IMR-90 (cell line): ENCODE data around the gene ZMYM2. TPM values are rescaled to one million over a fixed set of nuclear protein-coding genes. Genes with fewer than 3 reads are reported as not detected.

Experiments used
- ATAC-seq: fragments of 200-7000 bp; cut with Tn5 transposase; 2 replicates; pipeline ENCODE4 v1.9.1; 2020; ENCODE audit warnings: low read depth, mild to moderate bottlenecking, moderate library complexity
- BruUV-seq: library from RNA; stranded (reverse); fragments of 400-500 nt; replicated peaks from 2 replicates; lab custom pipeline; 2021; lab: Mats Ljungman, UMichigan
- CTCF ChIA-PET: fragments of 300-600 bp; formaldehyde crosslinking; extraction: SDS; loops from one replicate; lab custom pipeline; 2021; ENCODE audit warnings: antibody characterized with exemption; lab: Yijun Ruan, JAX
- POLR2A ChIA-PET: fragments of 300-600 bp; sonication (Branson Sonifier 250); formaldehyde crosslinking; loops from one replicate; lab custom pipeline; 2022; ENCODE audit warnings: antibody characterized with exemption; ENCODE audit not compliant: unreplicated experiment; lab: Charles Lee
- DNase-seq: peaks from one replicate; pipeline ENCODE4 v3.0.0; 2013
- H2AFZ ChIP-seq: replicated peaks from 2 replicates; pipeline ENCODE3; 2013; ENCODE audit warnings: low read length, mild to moderate bottlenecking; ENCODE audit not compliant: poor library complexity
- H2AK5ac ChIP-seq: 2 replicates; pipeline ENCODE4 v1.6.1; 2013; ENCODE audit warnings: low read depth, low read length, inconsistent platforms
- H2AK9ac ChIP-seq: replicated peaks from 2 replicates; pipeline ENCODE3; 2013; ENCODE audit warnings: mild to moderate bottlenecking, low read depth, low read length, moderate library complexity; ENCODE audit not compliant: poor library complexity
- H2BK120ac ChIP-seq: 2 replicates; pipeline ENCODE4 v1.6.1; 2013; ENCODE audit warnings: low read depth, low read length, inconsistent platforms
- H2BK15ac ChIP-seq: 3 replicates; pipeline ENCODE4 v1.6.1; 2013; ENCODE audit warnings: low read depth, low read length, inconsistent platforms
- H2BK20ac ChIP-seq: 2 replicates; pipeline ENCODE4 v1.6.1; 2013; ENCODE audit warnings: low read depth, mild to moderate bottlenecking, inconsistent platforms, low read length, moderate library complexity
- H2BK5ac ChIP-seq: 2 replicates; pipeline ENCODE4 v1.6.1; 2013; ENCODE audit warnings: mild to moderate bottlenecking, low read depth, low read length, inconsistent platforms; ENCODE audit not compliant: poor library complexity, severe bottlenecking
- H3K14ac ChIP-seq: replicated peaks from 2 replicates; pipeline ENCODE4 v1.6.1; 2013; ENCODE audit warnings: low read depth, low read length, inconsistent platforms
- H3K18ac ChIP-seq: 2 replicates; pipeline ENCODE4 v1.6.1; 2013; ENCODE audit warnings: low read depth, low read length, control low read depth
- H3K23ac ChIP-seq: 2 replicates; pipeline ENCODE4 v1.6.1; 2013; ENCODE audit warnings: low read depth, low read length, inconsistent platforms
- H3K27ac ChIP-seq: 2 replicates; pipeline ENCODE4 v1.5.1; 2013; ENCODE audit warnings: mild to moderate bottlenecking, control low read depth, low read length; ENCODE audit not compliant: insufficient read depth
- H3K27me3 ChIP-seq: 2 replicates; pipeline ENCODE4 v1.6.1; 2013; ENCODE audit warnings: low read length; ENCODE audit not compliant: control insufficient read depth, insufficient read depth
- H3K36me3 ChIP-seq: 2 replicates; pipeline ENCODE4 v1.6.1; 2013; ENCODE audit warnings: low read length, mixed read lengths; ENCODE audit not compliant: control insufficient read depth, insufficient read depth
- H3K4ac ChIP-seq: 2 replicates; pipeline ENCODE4 v1.6.1; 2013; ENCODE audit warnings: low read depth, low read length, inconsistent platforms
- H3K4me1 ChIP-seq: 2 replicates; pipeline ENCODE4 v1.6.1; 2013; ENCODE audit warnings: low read length, mixed read lengths; ENCODE audit not compliant: control insufficient read depth, insufficient read depth
- H3K4me2 ChIP-seq: 2 replicates; pipeline ENCODE4 v1.6.1; 2013; ENCODE audit warnings: low read depth, mild to moderate bottlenecking, control low read depth, low read length, moderate library complexity
- H3K4me3 ChIP-seq: 2 replicates; pipeline ENCODE4 v1.5.1; 2013; ENCODE audit warnings: low read depth, mild to moderate bottlenecking, control low read depth, low read length, moderate library complexity; ENCODE audit not compliant: insufficient read depth
- H3K56ac ChIP-seq: 2 replicates; pipeline ENCODE4 v1.6.1; 2013; ENCODE audit warnings: low read length, inconsistent platforms; ENCODE audit not compliant: insufficient read depth; ENCODE audit errors: extremely low read depth
- H3K79me1 ChIP-seq, 2 experiments: 2 replicates each; pipeline ENCODE4 v1.6.1; 2013; ENCODE audit warnings: low read length in 2 of 2, inconsistent platforms in 1 of 2, low read depth in 1 of 2
- H3K9ac ChIP-seq: 2 replicates; pipeline ENCODE4 v1.6.1; 2013; ENCODE audit warnings: low read depth, low read length, control low read depth
- H3K9me1 ChIP-seq: 2 replicates; pipeline ENCODE4 v1.6.1; 2013; ENCODE audit warnings: low read length, inconsistent platforms; ENCODE audit not compliant: insufficient read depth
- H3K9me3 ChIP-seq: 2 replicates; pipeline ENCODE4 v1.6.1; 2013; ENCODE audit warnings: low read length; ENCODE audit not compliant: control insufficient read depth, insufficient read depth
- H4K20me1 ChIP-seq: 2 replicates; pipeline ENCODE4 v1.6.1; 2013; ENCODE audit warnings: low read length, inconsistent platforms; ENCODE audit not compliant: insufficient read depth
- H4K5ac ChIP-seq: 2 replicates; pipeline ENCODE4 v1.6.1; 2013; ENCODE audit warnings: mild to moderate bottlenecking, low read depth, low read length, control low read depth
- H4K8ac ChIP-seq, 2 experiments: 2 replicates each; pipeline ENCODE4 v1.6.1; 2013; ENCODE audit warnings: low read depth in 2 of 2, low read length in 2 of 2, control low read depth in 1 of 2, inconsistent platforms in 1 of 2
- H4K91ac ChIP-seq: 2 replicates; pipeline ENCODE4 v1.6.1; 2013; ENCODE audit warnings: low read depth, low read length, inconsistent platforms; ENCODE audit not compliant: insufficient read depth
- BHLHE40 ChIP-seq: fragments of 150-350 bp; IDR thresholded peaks from 2 replicates; pipeline ENCODE4 v1.6.1; 2016; ENCODE audit warnings: mild to moderate bottlenecking, low read depth, low read length
- CEBPB ChIP-seq: IDR thresholded peaks from 2 replicates; pipeline ENCODE4 v1.6.1; 2012; ENCODE audit warnings: low read depth, low read length, improper control_type of control experiment
- CHD1 ChIP-seq: IDR thresholded peaks from 2 replicates; pipeline ENCODE4 v1.6.1; 2012; ENCODE audit warnings: low read depth, low read length, improper control_type of control experiment
- FOS ChIP-seq: fragments of 150-350 bp; IDR thresholded peaks from 2 replicates; pipeline ENCODE4 v1.6.1; 2016; ENCODE audit warnings: low read depth, low read length
- MAFK ChIP-seq: IDR thresholded peaks from 2 replicates; pipeline ENCODE4 v1.6.1; 2012; ENCODE audit warnings: low read depth, low read length, improper control_type of control experiment
- MAZ ChIP-seq: IDR thresholded peaks from 2 replicates; pipeline ENCODE4 v1.6.1; 2012; ENCODE audit warnings: low read depth, mild to moderate bottlenecking, low read length, improper control_type of control experiment, moderate library complexity, borderline replicate concordance
- MXI1 ChIP-seq: IDR thresholded peaks from 2 replicates; pipeline ENCODE4 v1.6.1; 2012; ENCODE audit warnings: low read depth, mild to moderate bottlenecking, low read length, moderate library complexity, borderline replicate concordance
- NFE2L2 ChIP-seq: fragments of 150-350 bp; IDR thresholded peaks from 2 replicates; pipeline ENCODE4 v1.6.1; 2016; ENCODE audit warnings: low read depth, mild to moderate bottlenecking, low read length
- POLR2A ChIP-seq: IDR thresholded peaks from 2 replicates; pipeline ENCODE4 v1.6.1; 2012; ENCODE audit warnings: mild to moderate bottlenecking, low read depth, low read length
- RAD21 ChIP-seq: IDR thresholded peaks from 2 replicates; pipeline ENCODE4 v1.6.1; 2012; ENCODE audit warnings: low read length, improper control_type of control experiment
- RCOR1 ChIP-seq: IDR thresholded peaks from 2 replicates; pipeline ENCODE4 v1.6.1; 2012; ENCODE audit warnings: mild to moderate bottlenecking, low read length, improper control_type of control experiment; ENCODE audit not compliant: insufficient replicate concordance
- RFX5 ChIP-seq: IDR thresholded peaks from 2 replicates; pipeline ENCODE4 v1.8.0; 2012; ENCODE audit warnings: low read depth, mild to moderate bottlenecking, low read length, moderate library complexity
- SMC3 ChIP-seq: fragments of 150-350 bp; IDR thresholded peaks from 2 replicates; pipeline ENCODE4 v1.6.1; 2016; ENCODE audit warnings: low read depth, mild to moderate bottlenecking, antibody characterized with exemption, low read length, moderate library complexity
- WGBS, 2 experiments: methylation state at CpG; one replicate each; pipeline versions ENCODE4 v1.1.5 to v1.1.7; 2013; ENCODE audit warnings: missing lambda C conversion rate in 2 of 2; ENCODE audit not compliant: insufficient read length in 1 of 2; ENCODE audit errors: extremely low coverage in 2 of 2; 5-methylcytosine and 5-hydroxymethylcytosine counted together
- dilution Hi-C: fragments of 300-500 bp; cut with HindIII; formaldehyde crosslinking; loops from one replicate; pipeline ENCODE4 v1.14.3; 2018; ENCODE audit warnings: low sequenced_read_pairs; ENCODE audit not compliant: unreplicated experiment
- in situ Hi-C: fragments of 300-500 bp; cut with MboI; formaldehyde crosslinking; loops from 3 replicates; pipeline ENCODE4 v1.14.3; 2019; ENCODE audit warnings: low sequenced_read_pairs, inconsistent platforms, mixed read lengths
- intact Hi-C: fragments of 100-400 bp; cut with micrococcal nuclease; formaldehyde crosslinking; loops from 2 replicates; pipeline ENCODE4 v1.10.0; 2022
- polyA plus RNA-seq, 3 experiments: library from polyadenylated mRNA; depleted of rRNA; stranded (reverse); fragments of >200 nt; gene quantifications; 2 replicates each; pipeline ENCODE4 v1.2.3, GENCODE V29; 2012; ENCODE audit warnings: low replicate concordance in 1 of 3
- total RNA-seq: library from RNA; depleted of rRNA; stranded (reverse); fragments of >200 nt; gene quantifications from 2 replicates; pipeline ENCODE4 v1.2.3, GENCODE V29; 2012
- TF ChIP-seq, protein P1 (sequence below): fragments of 150-350 bp; IDR thresholded peaks from 2 replicates; pipeline ENCODE4 v1.6.1; 2016; ENCODE audit warnings: low read depth, mild to moderate bottlenecking, low read length, moderate library complexity, borderline replicate concordance
- TF ChIP-seq, protein P2 (sequence below): fragments of 150-350 bp; IDR thresholded peaks from 2 replicates; pipeline ENCODE4 v1.6.1; 2017; ENCODE audit warnings: mild to moderate bottlenecking, antibody characterized with exemption, low read length, low read depth
- TF ChIP-seq, protein P3 (sequence below): conservative IDR thresholded peaks from 2 replicates; pipeline ENCODE4 v1.5.1; 2012; ENCODE audit warnings: mild to moderate bottlenecking, low read depth, low read length, improper control_type of control experiment

The ZMYM2 gene
- total and polyA plus RNA-seq, 2 of the 4 experiments (the other 2 are of a cell fraction): 15.7 to 51.1 TPM

DNA sequence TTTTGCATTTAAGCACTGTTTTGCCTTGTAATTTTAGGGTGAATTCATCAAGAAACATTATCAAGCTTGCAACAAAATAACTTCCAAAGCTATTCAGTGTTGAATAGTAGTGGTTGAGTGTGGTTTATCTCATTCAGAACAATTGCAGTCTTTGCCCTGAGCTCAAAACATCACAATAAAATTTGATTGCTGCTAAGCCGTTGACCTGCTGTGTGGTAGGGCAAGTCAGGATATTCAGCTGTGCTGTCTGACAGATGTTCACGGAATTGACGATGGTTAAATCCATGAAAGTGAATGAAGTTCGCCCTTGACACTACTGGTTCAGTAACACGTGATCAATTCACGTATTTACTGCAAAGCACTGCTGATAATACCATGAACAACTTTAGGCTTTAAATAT, 135.4 kb downstream of the ZMYM2 start:
- no peak overlapping the region for H2AK9ac ChIP-seq
- H4K91ac ChIP-seq: no peak overlapping the region
- no peak overlapping the region for H2BK20ac ChIP-seq
- no peaks in the 10 kb centered on the region; the same call in 1 of the 2 replicates for H3K27me3 ChIP-seq
- H3K79me1 ChIP-seq: no peaks in the 10 kb centered on the region
- no peak for DNase-seq
- no peak overlapping the region for H4K5ac ChIP-seq
- H4K8ac ChIP-seq: no peak overlapping the region
- TF ChIP-seq, protein P1, sequence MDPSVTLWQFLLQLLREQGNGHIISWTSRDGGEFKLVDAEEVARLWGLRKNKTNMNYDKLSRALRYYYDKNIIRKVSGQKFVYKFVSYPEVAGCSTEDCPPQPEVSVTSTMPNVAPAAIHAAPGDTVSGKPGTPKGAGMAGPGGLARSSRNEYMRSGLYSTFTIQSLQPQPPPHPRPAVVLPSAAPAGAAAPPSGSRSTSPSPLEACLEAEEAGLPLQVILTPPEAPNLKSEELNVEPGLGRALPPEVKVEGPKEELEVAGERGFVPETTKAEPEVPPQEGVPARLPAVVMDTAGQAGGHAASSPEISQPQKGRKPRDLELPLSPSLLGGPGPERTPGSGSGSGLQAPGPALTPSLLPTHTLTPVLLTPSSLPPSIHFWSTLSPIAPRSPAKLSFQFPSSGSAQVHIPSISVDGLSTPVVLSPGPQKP: no peak
- TF ChIP-seq RFX5 (no peak), BHLHE40 (no peak), NFE2L2 (no peak), MAFK (no peak), CEBPB (no peak), POLR2A (no peak), CHD1 (no peak), FOS (no peak), RAD21 (no peak), MXI1 (no peak), SMC3 (no peak), MAZ (no peak), RCOR1 (no peak)
- TF ChIP-seq, protein P2, sequence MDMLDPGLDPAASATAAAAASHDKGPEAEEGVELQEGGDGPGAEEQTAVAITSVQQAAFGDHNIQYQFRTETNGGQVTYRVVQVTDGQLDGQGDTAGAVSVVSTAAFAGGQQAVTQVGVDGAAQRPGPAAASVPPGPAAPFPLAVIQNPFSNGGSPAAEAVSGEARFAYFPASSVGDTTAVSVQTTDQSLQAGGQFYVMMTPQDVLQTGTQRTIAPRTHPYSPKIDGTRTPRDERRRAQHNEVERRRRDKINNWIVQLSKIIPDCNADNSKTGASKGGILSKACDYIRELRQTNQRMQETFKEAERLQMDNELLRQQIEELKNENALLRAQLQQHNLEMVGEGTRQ: no peak
- TF ChIP-seq, protein P3, sequence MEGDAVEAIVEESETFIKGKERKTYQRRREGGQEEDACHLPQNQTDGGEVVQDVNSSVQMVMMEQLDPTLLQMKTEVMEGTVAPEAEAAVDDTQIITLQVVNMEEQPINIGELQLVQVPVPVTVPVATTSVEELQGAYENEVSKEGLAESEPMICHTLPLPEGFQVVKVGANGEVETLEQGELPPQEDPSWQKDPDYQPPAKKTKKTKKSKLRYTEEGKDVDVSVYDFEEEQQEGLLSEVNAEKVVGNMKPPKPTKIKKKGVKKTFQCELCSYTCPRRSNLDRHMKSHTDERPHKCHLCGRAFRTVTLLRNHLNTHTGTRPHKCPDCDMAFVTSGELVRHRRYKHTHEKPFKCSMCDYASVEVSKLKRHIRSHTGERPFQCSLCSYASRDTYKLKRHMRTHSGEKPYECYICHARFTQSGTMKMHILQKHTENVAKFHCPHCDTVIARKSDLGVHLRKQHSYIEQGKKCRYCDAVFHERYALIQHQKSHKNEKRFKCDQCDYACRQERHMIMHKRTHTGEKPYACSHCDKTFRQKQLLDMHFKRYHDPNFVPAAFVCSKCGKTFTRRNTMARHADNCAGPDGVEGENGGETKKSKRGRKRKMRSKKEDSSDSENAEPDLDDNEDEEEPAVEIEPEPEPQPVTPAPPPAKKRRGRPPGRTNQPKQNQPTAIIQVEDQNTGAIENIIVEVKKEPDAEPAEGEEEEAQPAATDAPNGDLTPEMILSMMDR: no peak
- WGBS, 2 experiments: 83% methylated on average over 1 of the region's 6 CpGs; no CpG with 5 or more reads in 1 of the 2 experiments
- no peak overlapping the region for H3K4ac ChIP-seq
- intact Hi-C loops: no loop called here
- no peak overlapping the region for H3K56ac ChIP-seq
- H3K27ac ChIP-seq: no peak overlapping the region
- H3K23ac ChIP-seq: no peak overlapping the region
- H3K36me3 ChIP-seq: 0 out of 2 replicates have a peak, but pooled peaks cover 1% of the 10 kb centered on the region
- no peak overlapping the region for H3K9ac ChIP-seq
- no TSS peak for BruUV-seq
- no peak for ATAC-seq
- dilution Hi-C loops: no loop called here
- no peak overlapping the region for H3K4me3 ChIP-seq
- H3K4me1 ChIP-seq: no peaks in the 10 kb centered on the region
- no peak overlapping the region for H3K14ac ChIP-seq
- H4K20me1 ChIP-seq: no peaks in the 10 kb centered on the region
- no peak overlapping the region for H3K4me2 ChIP-seq
- H2BK5ac ChIP-seq: no peak overlapping the region
- H2BK15ac ChIP-seq: no peak overlapping the region
- H2AK5ac ChIP-seq: no peak overlapping the region
- ChIA-PET POLR2A (no interaction called here), CTCF (interaction anchor here (0.6 kb wide), 1 partner anchor 12 kb away, joined by 3 read pairs; no protein-coding TSS in a partner anchor)
- no peak overlapping the region for H3K18ac ChIP-seq
- H3K9me3 ChIP-seq: no peaks in the 10 kb centered on the region
- H2BK120ac ChIP-seq: no peak overlapping the region
- no peaks in the 10 kb centered on the region; the same call in 1 of the 2 replicates for H3K9me1 ChIP-seq
- H2AFZ ChIP-seq: no peak overlapping the region
- in situ Hi-C loops: no loop called here
